Activated T-helper 1 cell treated with anti-CD3 and anti-CD28 coated beads, Interleukin-12 subunit alpha, Interleukin-12 subunit beta, Interleukin-2, Interleukin-4 antibody, amounts not matched to agents 30 ng/mL and 10 ng/mL and 1 ng/mL, durations not matched to agents 14 hours and 24 hours and 36 hours (primary cell): ENCODE measurements around the gene RXRG. TPM values are rescaled to one million over a fixed set of nuclear protein-coding genes. Genes with fewer than 3 reads are reported as not detected.
A peak's percentile ranks its signal among the peaks of the same experiment; 100 is the strongest.

ENCODE experiments used
- DNase-seq: peaks from one replicate; pipeline ENCODE4 v3.0.0; 2021; ENCODE audit warnings: low spot score
- H3K27ac Mint-ChIP-seq: one replicate; pipeline ENCODE4 v1.8.0; 2021; ENCODE audit warnings: mild to moderate bottlenecking, mixed read lengths
- H3K27me3 Mint-ChIP-seq: one replicate; pipeline ENCODE4 v1.8.0; 2022; ENCODE audit warnings: mild to moderate bottlenecking, moderate library complexity, mixed read lengths; ENCODE audit not compliant: insufficient read depth
- H3K36me3 Mint-ChIP-seq: one replicate; pipeline ENCODE4 v1.8.0; 2021; ENCODE audit warnings: low read depth, mixed read lengths
- H3K4me1 Mint-ChIP-seq: one replicate; pipeline ENCODE4 v1.8.0; 2021; ENCODE audit warnings: low read depth, mixed read lengths
- H3K4me3 Mint-ChIP-seq: one replicate; pipeline ENCODE4 v1.8.0; 2021; ENCODE audit warnings: mild to moderate bottlenecking, moderate library complexity, mixed read lengths
- H3K9me3 Mint-ChIP-seq: one replicate; pipeline ENCODE4 v1.8.0; 2021; ENCODE audit warnings: mixed read lengths
- intact Hi-C: fragments of 100-400 bp; cut with micrococcal nuclease; formaldehyde crosslinking; loops from one replicate; pipeline ENCODE4 v1.15.1; 2024
- total RNA-seq: library from RNA; stranded (reverse); gene quantifications from 2 replicates; pipeline ENCODE4 v1.2.3, GENCODE V29; 2022

Gene RXRG
- total RNA-seq, 1 donor from 2014 or later: not detected

DNA sequence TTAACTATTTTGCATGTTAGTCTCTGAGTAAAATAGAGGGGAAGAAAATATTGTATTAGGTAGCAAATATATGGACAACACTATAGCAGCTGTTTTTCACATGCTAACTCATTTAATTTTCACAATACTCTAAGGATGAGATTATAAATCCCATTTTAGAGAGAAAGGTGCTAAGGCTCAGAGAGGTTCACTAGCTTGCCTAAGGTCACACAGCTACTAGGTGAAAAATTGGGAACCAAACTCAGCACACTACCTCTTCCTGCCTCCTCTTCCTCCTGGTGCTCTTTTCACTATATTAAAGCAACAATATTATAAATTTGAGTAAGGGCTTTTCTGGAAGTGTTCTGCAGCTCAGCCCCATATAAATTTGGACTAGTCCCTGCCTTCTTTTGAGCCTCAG is 2.3 kb downstream of the RXRG start:
- peaks cover 17% of the 10 kb centered on the region for H3K27me3 Mint-ChIP-seq
- no peaks in the 10 kb centered on the region for H3K9me3 Mint-ChIP-seq
- intact Hi-C loops: no loop called here
- no peak overlapping the region for H3K27ac Mint-ChIP-seq
- no peak for DNase-seq
- no peak overlapping the region for H3K4me3 Mint-ChIP-seq
- no peaks in the 10 kb centered on the region for H3K4me1 Mint-ChIP-seq
- H3K36me3 Mint-ChIP-seq: no peaks in the 10 kb centered on the region

DNA sequence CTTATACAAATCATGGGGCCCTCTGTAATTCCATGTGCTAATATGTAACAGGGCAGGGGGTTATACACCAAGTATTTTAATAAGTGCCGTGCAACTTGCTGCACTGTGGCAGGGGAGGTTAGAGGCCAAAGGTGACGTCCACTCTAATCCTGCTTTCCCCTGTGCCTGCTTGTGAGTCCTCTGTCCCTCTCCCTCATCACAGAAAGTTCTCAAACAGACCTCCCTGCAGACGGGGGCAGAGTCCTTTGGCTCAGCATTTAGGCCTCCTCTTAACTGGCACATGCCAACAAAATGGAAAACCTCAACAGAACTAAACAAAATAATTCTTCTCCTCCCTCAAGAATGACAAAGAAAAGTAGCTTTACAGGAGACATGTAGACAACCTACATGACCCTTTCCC is 2.9 kb downstream of the RXRG start:
- no peak overlapping the region for H3K27ac Mint-ChIP-seq
- peaks cover 17% of the 10 kb centered on the region for H3K27me3 Mint-ChIP-seq
- H3K9me3 Mint-ChIP-seq: no peaks in the 10 kb centered on the region
- no peak overlapping the region for H3K4me3 Mint-ChIP-seq
- no peak for DNase-seq
- intact Hi-C loops: no loop called here
- no peaks in the 10 kb centered on the region for H3K4me1 Mint-ChIP-seq
- H3K36me3 Mint-ChIP-seq: no peaks in the 10 kb centered on the region

DNA sequence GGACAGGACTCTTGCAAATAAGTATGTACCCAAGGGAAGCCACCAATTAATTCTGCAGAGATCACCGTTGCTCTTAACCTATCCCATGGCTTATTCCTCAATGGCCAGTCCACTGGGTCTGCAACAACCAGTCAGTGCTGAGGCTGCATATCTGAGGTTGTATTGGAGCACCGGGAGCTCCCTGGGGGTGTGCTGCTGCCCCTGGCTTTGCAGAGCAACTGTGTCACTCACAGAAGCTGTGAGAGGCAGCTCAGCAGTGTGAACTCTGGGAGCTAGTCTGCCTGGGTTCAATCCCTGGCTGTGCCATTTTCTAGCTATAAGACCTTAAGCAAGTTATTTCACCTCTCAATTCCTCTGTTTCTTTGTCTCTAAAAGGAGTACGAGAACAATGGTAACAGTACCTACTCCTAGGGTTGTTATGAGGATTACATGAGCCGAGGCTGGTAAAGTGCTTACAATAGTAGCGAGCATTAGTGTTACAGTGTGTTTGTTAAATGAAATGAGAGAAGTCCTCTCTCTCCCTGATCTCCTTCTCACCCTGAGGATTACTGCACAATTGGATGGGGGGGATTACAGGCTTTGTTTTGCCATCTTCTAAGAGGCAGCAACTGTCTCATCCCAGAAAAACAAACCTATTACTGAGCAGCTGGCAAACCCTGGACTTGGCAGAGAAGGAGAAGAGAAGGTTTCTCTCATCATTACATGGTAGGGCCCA is 3.6 kb downstream of the RXRG start:
- DNase-seq: no peak
- Mint-ChIP-seq H3K27ac (no peak overlapping the region), H3K9me3 (no peaks in the 10 kb centered on the region), H3K4me3 (no peak overlapping the region), H3K36me3 (no peaks in the 10 kb centered on the region), H3K27me3 (peaks cover 23% of the 10 kb centered on the region), H3K4me1 (no peaks in the 10 kb centered on the region)
- intact Hi-C loops: no loop called here

DNA sequence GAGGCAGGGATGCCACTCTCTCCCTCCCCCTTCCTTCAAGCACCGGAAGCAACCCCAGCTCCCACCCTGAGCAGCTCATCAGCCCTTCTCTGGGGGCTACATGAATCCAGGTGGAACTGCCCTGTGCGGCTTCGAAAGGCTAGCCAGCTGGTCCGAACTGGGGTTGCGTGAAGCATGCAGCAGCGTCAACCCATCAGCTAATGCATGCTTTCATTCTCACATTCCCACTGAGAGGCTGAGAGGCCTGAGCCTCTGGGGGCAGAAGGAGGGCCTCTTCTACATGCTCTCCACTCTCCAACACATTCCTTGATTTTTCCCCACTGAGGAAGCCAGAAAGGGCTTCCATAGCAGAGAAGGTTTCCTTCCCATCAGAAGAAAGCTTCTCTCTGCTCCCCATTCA is 5.6 kb downstream of the RXRG start:
- Mint-ChIP-seq H3K27me3 (peaks cover 25% of the 10 kb centered on the region), H3K9me3 (no peaks in the 10 kb centered on the region), H3K36me3 (no peaks in the 10 kb centered on the region), H3K27ac (no peak overlapping the region), H3K4me3 (no peak overlapping the region), H3K4me1 (no peaks in the 10 kb centered on the region)
- intact Hi-C loops: no loop called here
- no peak for DNase-seq

DNA sequence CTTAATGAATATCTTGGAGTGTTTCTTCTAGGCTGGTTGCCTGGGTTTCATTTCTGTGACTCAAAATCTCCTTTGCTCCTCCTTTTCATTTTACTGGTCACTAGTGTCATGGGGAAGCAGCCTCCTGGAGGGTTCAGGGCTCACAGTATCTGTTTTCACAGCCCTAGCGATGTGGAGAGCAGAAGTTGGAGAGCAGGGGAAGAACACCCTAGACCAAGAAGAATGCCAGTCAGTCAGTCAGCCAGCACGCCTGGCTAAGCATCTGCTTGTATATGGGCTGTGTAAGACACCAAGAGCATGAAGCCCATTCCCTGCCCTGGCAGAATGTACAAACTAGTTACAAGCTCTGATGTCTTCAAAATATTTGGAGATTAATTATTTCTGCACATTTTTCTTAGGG is 7.9 kb downstream of the RXRG start:
- intact Hi-C loops: no loop called here

DNA sequence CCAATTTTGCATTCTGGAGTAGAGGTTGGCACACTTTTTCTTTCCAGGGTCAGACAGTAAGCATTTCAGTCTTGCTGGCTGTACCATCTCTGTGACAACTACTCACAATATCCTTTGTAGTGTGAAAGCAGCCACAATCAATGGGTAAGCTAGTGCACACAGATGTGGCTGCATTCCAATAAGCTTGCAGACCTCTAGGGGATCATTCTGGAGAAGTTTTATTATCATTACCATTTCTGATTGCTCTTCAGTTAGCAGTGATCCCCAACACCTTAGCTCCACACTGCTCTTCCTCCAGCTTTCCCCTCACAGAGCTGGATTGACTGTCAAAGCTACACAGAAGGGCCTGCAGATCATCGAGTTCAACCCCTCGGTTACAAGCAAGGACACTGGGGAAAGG is 9.1 kb downstream of the RXRG start:
- H3K27ac Mint-ChIP-seq: no peak overlapping the region
- intact Hi-C loops: no loop called here
- H3K4me3 Mint-ChIP-seq: no peak overlapping the region
- H3K9me3 Mint-ChIP-seq: no peaks in the 10 kb centered on the region
- peaks cover 21% of the 10 kb centered on the region for H3K27me3 Mint-ChIP-seq
- H3K36me3 Mint-ChIP-seq: no peaks in the 10 kb centered on the region
- DNase-seq: no peak
- peaks cover 6% of the 10 kb centered on the region for H3K4me1 Mint-ChIP-seq

More for the DNA sequence above, 7.9 kb downstream of the RXRG start:
- no peak overlapping the region for H3K4me3 Mint-ChIP-seq
- H3K27ac Mint-ChIP-seq: no peak overlapping the region
- peaks cover 27% of the 10 kb centered on the region for H3K27me3 Mint-ChIP-seq
- H3K9me3 Mint-ChIP-seq: no peaks in the 10 kb centered on the region
- no peak for DNase-seq
- no peaks in the 10 kb centered on the region for H3K4me1 Mint-ChIP-seq
- H3K36me3 Mint-ChIP-seq: no peaks in the 10 kb centered on the region

DNA sequence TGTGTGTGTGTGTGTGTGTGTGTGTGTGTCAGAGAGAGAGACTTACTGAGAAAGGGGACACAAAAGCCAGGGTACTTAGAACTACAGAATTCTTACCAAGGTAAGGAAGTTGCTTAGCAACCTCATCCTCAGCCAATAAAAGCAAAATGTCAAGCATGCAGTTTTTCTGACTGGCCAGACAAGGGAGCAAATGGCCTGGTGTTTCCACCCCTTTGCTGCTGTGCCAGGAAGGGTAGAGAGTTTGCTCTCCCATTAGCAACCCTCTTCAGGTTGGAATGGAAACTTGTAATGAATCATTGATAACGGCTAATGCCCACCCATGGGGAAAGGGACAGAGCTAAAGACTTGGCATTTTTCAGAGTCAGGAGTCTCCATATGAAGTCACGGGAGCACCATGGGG is 10.6 kb downstream of the RXRG start:
- H3K4me3 Mint-ChIP-seq: no peak overlapping the region
- no peaks in the 10 kb centered on the region for H3K9me3 Mint-ChIP-seq
- no peak overlapping the region for H3K27ac Mint-ChIP-seq
- peaks cover 6% of the 10 kb centered on the region for H3K4me1 Mint-ChIP-seq
- intact Hi-C loops: no loop called here
- no peak for DNase-seq
- no peaks in the 10 kb centered on the region for H3K36me3 Mint-ChIP-seq
- H3K27me3 Mint-ChIP-seq: peaks cover 15% of the 10 kb centered on the region

DNA sequence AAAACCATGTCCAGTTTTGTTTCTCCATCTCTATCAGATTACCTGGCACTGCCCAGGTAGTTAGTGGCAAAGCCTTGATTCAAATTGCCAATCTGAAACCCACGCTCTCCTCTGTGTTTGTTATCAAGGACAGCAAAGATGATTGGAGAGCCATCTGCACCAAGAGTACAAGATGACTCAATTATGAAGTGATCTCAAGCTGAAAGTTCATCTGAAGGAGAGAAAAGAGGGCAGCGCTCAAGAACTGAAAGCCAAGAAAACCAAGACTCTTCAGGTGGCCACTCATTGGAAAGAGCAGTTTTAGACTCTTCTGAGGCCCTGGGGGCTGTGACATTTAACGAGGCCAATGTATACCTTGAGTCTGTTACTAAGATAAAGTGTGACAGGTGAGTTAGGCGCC is 13.8 kb downstream of the RXRG start:
- intact Hi-C loops: no loop called here
- Mint-ChIP-seq H3K4me3 (no peak overlapping the region), H3K27me3 (peaks cover 4% of the 10 kb centered on the region), H3K4me1 (peaks cover 11% of the 10 kb centered on the region), H3K9me3 (no peaks in the 10 kb centered on the region), H3K36me3 (no peaks in the 10 kb centered on the region), H3K27ac (no peak overlapping the region)
- DNase-seq: no peak

DNA sequence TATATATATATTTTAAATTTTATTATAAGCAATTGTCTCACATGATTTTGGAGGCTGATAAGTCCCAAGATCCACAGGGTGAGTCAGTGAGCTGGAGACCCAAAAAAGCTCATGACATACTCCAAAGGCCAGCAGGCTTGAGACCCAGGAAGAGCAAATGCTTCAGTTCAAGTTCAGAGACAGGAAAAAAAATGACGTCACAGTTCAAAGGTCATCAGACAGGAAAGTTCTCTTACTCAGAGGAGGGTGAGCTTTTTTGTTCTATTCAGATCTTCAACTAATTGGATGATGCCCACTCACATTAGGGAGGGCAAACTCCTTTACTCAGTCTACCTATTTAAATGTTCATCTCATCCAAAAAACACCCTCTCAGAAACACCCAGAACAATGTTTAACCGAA is 18.2 kb downstream of the RXRG start:
- peaks cover 4% of the 10 kb centered on the region for H3K36me3 Mint-ChIP-seq
- no peaks in the 10 kb centered on the region for H3K27me3 Mint-ChIP-seq
- no peak overlapping the region for H3K27ac Mint-ChIP-seq
- H3K9me3 Mint-ChIP-seq: no peaks in the 10 kb centered on the region
- H3K4me3 Mint-ChIP-seq: no peak overlapping the region
- no peak for DNase-seq
- intact Hi-C loops: no loop called here
- peaks cover 29% of the 10 kb centered on the region for H3K4me1 Mint-ChIP-seq

DNA sequence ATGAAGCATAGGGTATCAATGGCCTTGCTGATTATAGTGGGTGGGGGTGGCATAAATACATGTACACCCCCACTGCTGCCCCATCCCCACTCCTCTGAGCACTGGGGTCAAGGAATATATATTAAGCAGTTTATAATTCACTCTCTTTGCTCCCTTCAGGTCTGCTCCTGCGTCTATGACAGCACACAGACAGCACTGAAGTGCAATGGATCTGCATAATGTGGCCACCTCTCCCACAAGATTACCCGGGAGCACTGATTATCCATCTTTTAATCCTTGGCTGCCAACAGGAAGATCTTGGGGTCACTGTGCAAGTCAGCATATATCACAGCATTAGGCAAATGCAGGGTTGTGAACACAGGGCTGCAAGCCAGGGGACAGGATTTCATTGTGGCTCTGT is 19.3 kb downstream of the RXRG start:
- no peak for DNase-seq
- H3K4me1 Mint-ChIP-seq: peaks cover 22% of the 10 kb centered on the region
- no peaks in the 10 kb centered on the region for H3K9me3 Mint-ChIP-seq
- intact Hi-C loops: no loop called here
- peaks cover 5% of the 10 kb centered on the region for H3K27me3 Mint-ChIP-seq
- no peak overlapping the region for H3K4me3 Mint-ChIP-seq
- no peak overlapping the region for H3K27ac Mint-ChIP-seq
- H3K36me3 Mint-ChIP-seq: peaks cover 4% of the 10 kb centered on the region

DNA sequence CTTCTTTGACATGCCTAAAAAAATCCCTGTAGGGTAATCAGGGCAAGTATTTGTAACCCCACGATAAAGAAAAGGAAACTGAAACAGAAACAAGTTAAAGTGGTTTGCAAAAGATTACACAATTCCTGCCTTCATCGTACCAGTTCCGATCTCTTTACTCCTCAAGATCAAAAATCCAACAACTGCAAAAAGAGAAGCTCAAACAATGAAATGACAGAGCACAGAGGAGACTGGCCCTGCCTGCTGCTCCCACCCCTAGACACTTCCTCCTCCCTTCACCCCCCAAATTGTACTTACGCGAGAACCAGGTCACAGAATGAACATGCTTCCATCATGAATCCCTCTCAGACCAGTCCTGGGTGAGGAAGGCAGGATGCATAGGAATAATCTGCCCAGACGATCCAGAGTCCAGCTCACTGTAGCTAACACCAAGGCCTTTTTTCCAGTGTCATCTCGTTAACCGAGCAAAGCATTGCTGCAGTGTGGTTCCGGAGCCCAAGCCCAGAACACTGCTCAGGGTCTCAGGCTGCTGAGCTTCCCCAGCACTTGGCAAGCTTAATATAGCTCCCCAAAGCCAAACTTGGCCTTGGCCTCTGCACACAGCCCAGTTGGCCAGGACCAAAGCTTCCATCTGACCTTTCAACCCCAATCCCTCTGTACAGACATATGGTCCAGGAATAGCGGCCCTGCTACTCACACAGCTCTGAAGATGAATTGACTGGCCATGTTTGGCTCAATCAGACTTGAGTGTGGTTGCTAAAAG is 20.3 kb downstream of the RXRG start:
- H3K27me3 Mint-ChIP-seq: peaks cover 11% of the 10 kb centered on the region
- intact Hi-C loops: no loop called here
- H3K27ac Mint-ChIP-seq: peak overlapping the region; percentile 32
- no peak for DNase-seq
- H3K4me1 Mint-ChIP-seq: peaks cover 22% of the 10 kb centered on the region
- no peaks in the 10 kb centered on the region for H3K9me3 Mint-ChIP-seq
- peaks cover 4% of the 10 kb centered on the region for H3K36me3 Mint-ChIP-seq
- H3K4me3 Mint-ChIP-seq: peak overlapping the region; percentile 58

DNA sequence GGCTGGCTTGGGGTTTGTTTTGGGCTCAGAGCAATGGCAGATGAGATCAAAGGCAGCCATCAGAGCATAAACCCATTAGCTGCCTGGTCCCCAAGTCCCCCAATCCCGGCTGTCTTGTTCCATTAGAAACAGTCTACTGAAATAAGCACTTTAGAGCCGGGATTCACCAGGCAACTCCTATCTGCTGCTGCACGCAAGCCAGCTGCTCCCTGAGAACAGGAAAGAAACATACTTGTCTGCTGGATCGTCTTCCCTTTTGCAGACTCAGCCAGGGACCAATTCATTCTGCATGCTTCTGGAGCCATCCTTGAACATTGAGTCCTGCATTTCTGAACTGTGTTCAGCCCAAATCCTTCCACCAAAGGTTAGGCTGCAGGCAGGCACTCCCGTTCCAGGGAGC is 21.8 kb downstream of the RXRG start:
- intact Hi-C loops: no loop called here
- Mint-ChIP-seq H3K27me3 (peaks cover 12% of the 10 kb centered on the region), H3K27ac (no peak overlapping the region), H3K36me3 (peaks cover 4% of the 10 kb centered on the region), H3K4me1 (peaks cover 22% of the 10 kb centered on the region), H3K4me3 (no peak overlapping the region), H3K9me3 (no peaks in the 10 kb centered on the region)
- DNase-seq: no peak

DNA sequence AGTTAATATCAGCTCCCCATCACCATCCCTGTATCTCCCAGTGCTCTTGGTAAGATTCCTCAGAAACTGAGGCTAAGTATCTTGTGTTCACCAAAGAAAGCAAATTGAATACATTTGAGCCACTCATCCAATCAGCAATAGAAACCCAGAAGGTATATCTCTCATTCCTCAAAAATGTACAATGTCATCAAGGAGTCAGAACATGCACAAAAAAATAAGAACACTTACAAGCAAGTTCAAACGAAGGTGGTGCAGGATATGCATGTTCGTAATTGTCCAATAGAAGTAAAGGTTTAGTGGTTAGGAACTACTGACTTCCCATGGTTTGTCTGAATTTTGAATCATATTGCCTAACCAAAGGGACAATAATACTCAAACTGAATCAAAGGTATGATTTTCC is 24.3 kb downstream of the RXRG start:
- DNase-seq: no peak
- Mint-ChIP-seq H3K4me1 (peaks cover 18% of the 10 kb centered on the region), H3K4me3 (no peak overlapping the region), H3K27me3 (peaks cover 24% of the 10 kb centered on the region), H3K27ac (no peak overlapping the region), H3K36me3 (peaks cover 4% of the 10 kb centered on the region), H3K9me3 (no peaks in the 10 kb centered on the region)
- intact Hi-C loops: no loop called here
